SK-N-SH (cell line): Measurements from ENCODE around the gene ISG20. TPM values are rescaled to one million over a fixed set of nuclear protein-coding genes. Genes with fewer than 3 reads are reported as not detected.
A peak's percentile ranks its signal among the peaks of the same experiment; 100 is the strongest.

ENCODE experiments used
- CTCF ChIA-PET: fragments of 300-600, 350-600 bp; formaldehyde crosslinking; extraction: SDS; loops from one replicate; lab custom pipeline; 2021; lab: Yijun Ruan, JAX
- POLR2A ChIA-PET: fragments of 350-600 bp; sonication (Branson Sonifier 250); formaldehyde crosslinking; extraction: SDS; loops from one replicate; lab custom pipeline; 2020; ENCODE audit warnings: antibody characterized with exemption, inconsistent platforms; lab: Yijun Ruan, JAX
- DNase-seq: peaks from one replicate; pipeline ENCODE4 v3.0.0; 2012
- H2AFZ ChIP-seq: fragments of 200-600 bp; sonication (generic); 2 replicates; pipeline ENCODE4 v1.8.1; 2016; ENCODE audit warnings: antibody characterized with exemption, mild to moderate bottlenecking, low read depth
- H3F3A ChIP-seq: fragments of 200-600 bp; sonication (generic); replicated peaks from 2 replicates; pipeline ENCODE3; 2016; ENCODE audit warnings: antibody characterized with exemption, mild to moderate bottlenecking; ENCODE audit not compliant: insufficient read depth
- H3K27ac ChIP-seq, 2 experiments: fragments of 200-500 bp in 1 of 2; fragments of 200-600 bp in 1 of 2; sonication (Bioruptor generic) in 1 of 2; sonication (generic), shearing (Covaris generic) in 1 of 2; 2 replicates each; pipeline versions ENCODE4 v1.5.1 to v1.6.1; 2014 to 2016; ENCODE audit warnings: low read depth in 2 of 2, inconsistent platforms in 1 of 2, low read length in 1 of 2, mild to moderate bottlenecking in 1 of 2, mixed read lengths in 1 of 2
- H3K27me3 ChIP-seq: fragments of 200-600 bp; sonication (generic), shearing (Covaris generic); 2 replicates; pipeline ENCODE4 v1.6.1; 2016; ENCODE audit warnings: mixed run types; ENCODE audit not compliant: insufficient read depth
- H3K36me3 ChIP-seq, 2 experiments: fragments of 200-500 bp in 1 of 2; fragments of 200-600 bp in 1 of 2; sonication (Bioruptor generic) in 1 of 2; sonication (generic) in 1 of 2; replicated peaks in 1 of 2; 2 replicates each; pipeline versions ENCODE3 to v1.5.1; 2014 to 2016; ENCODE audit warnings: low read length in 1 of 2, mild to moderate bottlenecking in 1 of 2; ENCODE audit not compliant: insufficient read depth in 2 of 2, control insufficient read depth in 1 of 2
- H3K4me1 ChIP-seq, 2 experiments: fragments of 200-500 bp in 1 of 2; fragments of 200-600 bp in 1 of 2; sonication (Bioruptor generic) in 1 of 2; sonication (generic), shearing (Covaris generic) in 1 of 2; 2 replicates each; pipeline versions ENCODE4 v1.5.1 to v1.6.1; 2014 to 2016; ENCODE audit warnings: low read depth in 1 of 2, low read length in 1 of 2, mixed run types in 1 of 2; ENCODE audit not compliant: insufficient read depth in 2 of 2, control insufficient read depth in 1 of 2
- H3K4me2 ChIP-seq: fragments of 200-600 bp; sonication (generic), shearing (Covaris generic); 2 replicates; pipeline ENCODE4 v1.6.1; 2017; ENCODE audit warnings: mixed run types
- H3K4me3 ChIP-seq, 2 experiments: fragments of 200-500 bp in 1 of 2; fragments of 200-600 bp in 1 of 2; sonication (Bioruptor generic) in 1 of 2; sonication (generic), shearing (Covaris generic) in 1 of 2; 2 replicates each; pipeline versions ENCODE4 v1.5.1 to v1.8.1; 2014 to 2016; ENCODE audit warnings: low read depth in 2 of 2, inconsistent platforms in 1 of 2, low read length in 1 of 2, mild to moderate bottlenecking in 1 of 2, mixed read lengths in 1 of 2, moderate library complexity in 1 of 2
- H3K79me2 ChIP-seq: fragments of 200-600 bp; sonication (generic); 2 replicates; pipeline ENCODE4 v1.8.1; 2017; ENCODE audit warnings: mild to moderate bottlenecking; ENCODE audit not compliant: insufficient read depth
- H3K9ac ChIP-seq: fragments of 200-600 bp; sonication (generic); 2 replicates; pipeline ENCODE4 v1.6.1; 2017; ENCODE audit warnings: mixed run types
- H3K9me2 ChIP-seq: fragments of 200-600 bp; sonication (generic); 2 replicates; pipeline ENCODE4 v1.6.1; 2017; ENCODE audit warnings: mixed run types
- H3K9me3 ChIP-seq: fragments of 200-600 bp; sonication (generic); 2 replicates; pipeline ENCODE4 v1.6.1; 2017; ENCODE audit warnings: mixed run types, mild to moderate bottlenecking, moderate library complexity
- H4K20me1 ChIP-seq: fragments of 200-600 bp; sonication (generic); 2 replicates; pipeline ENCODE4 v1.6.1; 2017; ENCODE audit warnings: mild to moderate bottlenecking, mixed run types; ENCODE audit not compliant: insufficient read depth
- ELF1 ChIP-seq: IDR thresholded peaks from 2 replicates; pipeline ENCODE4 v1.4.0; 2012
- EZH2phosphoT487 ChIP-seq: fragments of 200-600 bp; sonication (generic); IDR thresholded peaks from 2 replicates; pipeline ENCODE4 v1.6.1; 2017; ENCODE audit warnings: low read depth, mixed run types, mild to moderate bottlenecking, antibody characterized with exemption, moderate library complexity, borderline replicate concordance
- FOXJ3 ChIP-seq: sonication (generic); formaldehyde crosslinking; IDR thresholded peaks from 2 replicates; pipeline ENCODE4 v1.5.1; 2020; ENCODE audit warnings: mild to moderate bottlenecking, missing genetic modification reagents
- FOXM1 ChIP-seq: IDR thresholded peaks from 2 replicates; pipeline ENCODE4 v1.4.0; 2012; ENCODE audit warnings: low read depth, mild to moderate bottlenecking
- GABPA ChIP-seq: IDR thresholded peaks from 2 replicates; pipeline ENCODE4 v1.4.0; 2012; ENCODE audit warnings: low read depth, mild to moderate bottlenecking
- IRF3 ChIP-seq: fragments of 150-350 bp; IDR thresholded peaks from 2 replicates; pipeline ENCODE4 v1.6.1; 2016; ENCODE audit warnings: mild to moderate bottlenecking, low read depth, low read length
- JUND ChIP-seq: IDR thresholded peaks from 2 replicates; pipeline ENCODE4 v1.4.0; 2012
- MAX ChIP-seq: IDR thresholded peaks from 2 replicates; pipeline ENCODE4 v1.4.0; 2012; ENCODE audit warnings: low read depth
- NRF1 ChIP-seq: IDR thresholded peaks from 2 replicates; pipeline ENCODE4 v1.6.1; 2012; ENCODE audit warnings: low read depth, mild to moderate bottlenecking, low read length
- PBX3 ChIP-seq: IDR thresholded peaks from 2 replicates; pipeline ENCODE4; 2012
- POLR2AphosphoS5 ChIP-seq: IDR thresholded peaks from 2 replicates; pipeline ENCODE4 v1.6.1; 2012; ENCODE audit warnings: low read depth, low read length
- RCOR1 ChIP-seq: fragments of 150-350 bp; IDR thresholded peaks from 2 replicates; pipeline ENCODE4 v1.6.1; 2017; ENCODE audit warnings: antibody characterized with exemption, low read length
- RFX5 ChIP-seq: IDR thresholded peaks from 2 replicates; pipeline ENCODE4 v1.6.1; 2012; ENCODE audit warnings: mild to moderate bottlenecking, improper control_type of control experiment, low read length
- RXRA ChIP-seq: IDR thresholded peaks from 2 replicates; pipeline ENCODE4 v1.4.0; 2012; ENCODE audit warnings: low read depth, mild to moderate bottlenecking, borderline replicate concordance
- SIN3A ChIP-seq: IDR thresholded peaks from 2 replicates; pipeline ENCODE4 v1.6.1; 2012; ENCODE audit warnings: low read depth, mild to moderate bottlenecking, low read length, moderate library complexity, borderline replicate concordance
- TAF1 ChIP-seq: IDR thresholded peaks from 2 replicates; pipeline ENCODE4 v1.6.1; 2012; ENCODE audit warnings: low read depth, mild to moderate bottlenecking, low read length, moderate library complexity, borderline replicate concordance
- TEAD4 ChIP-seq: IDR thresholded peaks from 2 replicates; pipeline ENCODE4 v1.4.0; 2012; ENCODE audit warnings: mild to moderate bottlenecking, borderline replicate concordance; ENCODE audit not compliant: insufficient read depth
- USF2 ChIP-seq: fragments of 150-350 bp; IDR thresholded peaks from 2 replicates; pipeline ENCODE4 v1.6.1; 2017; ENCODE audit warnings: antibody characterized with exemption, low read length, low read depth, borderline replicate concordance
- ZBTB33 ChIP-seq: IDR thresholded peaks from 2 replicates; pipeline ENCODE4 v1.4.0; 2012; ENCODE audit warnings: low read depth, borderline replicate concordance
- WGBS: methylation state at CpG from one replicate; pipeline ENCODE4 v1.1.6; 2017; ENCODE audit warnings: low lambda C conversion rate; 5-methylcytosine and 5-hydroxymethylcytosine counted together
- polyA plus RNA-seq, 3 experiments: library from polyadenylated mRNA; depleted of rRNA; stranded (reverse); fragments of >200 nt; gene quantifications; 2 replicates each; pipeline ENCODE4 v1.2.3, GENCODE V29; 2012

The ISG20 gene
- polyA plus RNA-seq, 1 of the 3 experiments (the other 2 are of a cell fraction): 2.0 TPM

- H3K27ac ChIP-seq: no peak overlapping the region
- POLR2A ChIA-PET: no interaction called here
Measured at GRCh38 chr15:88625943-88626741, 12.7 kb upstream of the ISG20 start.

GRCh38 chr15:88627463-88627862 is 11.4 kb upstream of the ISG20 start:
- H4K20me1 ChIP-seq: peaks cover 100% of the 10 kb centered on the region
- no peaks in the 10 kb centered on the region for H3K9me2 ChIP-seq
- H3K9me3 ChIP-seq: no peaks in the 10 kb centered on the region
- no peak overlapping the region for H3K27ac ChIP-seq
- peaks cover 8% of the 10 kb centered on the region for H3F3A ChIP-seq
- peaks cover 15 to 18% of the 10 kb centered on the region in 2 experiments for H3K4me1 ChIP-seq
- peaks cover 100% of the 10 kb centered on the region for H3K79me2 ChIP-seq
- peak overlapping the region; percentile 33; the same call in 1 of the 2 replicates for H3K4me2 ChIP-seq
- H3K36me3 ChIP-seq: peaks cover 64 to 79% of the 10 kb centered on the region in 2 experiments
- ChIA-PET POLR2A (no interaction called here), CTCF (interaction anchor here (1.2 kb wide), 2 partner anchors 30 to 207 kb away, joined by 3 read pairs; no protein-coding TSS in a partner anchor)
- no peak overlapping the region for H3K4me3 ChIP-seq
- H2AFZ ChIP-seq: no peak overlapping the region
- H3K27me3 ChIP-seq: no peaks in the 10 kb centered on the region
- no peak overlapping the region for H3K9ac ChIP-seq
- 100% methylated on average over 1 of the region's 1 CpG for WGBS
- DNase-seq: no peak
- TF ChIP-seq MAX (no peak), TEAD4 (no peak), ELF1 (no peak), ZBTB33 (no peak), JUND (no peak), GABPA (no peak), EZH2phosphoT487 (no peak), PBX3 (no peak), RXRA (no peak), USF2 (no peak), FOXJ3 (CRISPR knock-in tag) (no peak), IRF3 (no peak)

More at GRCh38 chr15:88625943-88626741, 12.7 kb upstream of the ISG20 start:
- Histone ChIP-seq H3K4me2 (no peak overlapping the region; the same call in 1 of the 2 replicates), H3K9me2 (no peaks in the 10 kb centered on the region), H4K20me1 (peaks cover 93% of the 10 kb centered on the region), H3K4me3 (no peak overlapping the region), H3F3A (peaks cover 5% of the 10 kb centered on the region), H3K27me3 (no peaks in the 10 kb centered on the region), H3K79me2 (peaks cover 100% of the 10 kb centered on the region), H3K36me3 (peaks cover 52 to 66% of the 10 kb centered on the region in 2 experiments), H3K9ac (no peak overlapping the region), H3K4me1 (peaks cover 15 to 18% of the 10 kb centered on the region in 2 experiments), H2AFZ (no peak overlapping the region), H3K9me3 (no peaks in the 10 kb centered on the region)
- no peak for DNase-seq
- 95% methylated on average over 11 of the region's 23 CpGs for WGBS
- CTCF ChIA-PET: interaction anchor here (0.9 to 1.5 kb wide), 2 partner anchors 32 to 206 kb away, joined by 3 read pairs; no protein-coding TSS in a partner anchor
- TF ChIP-seq POLR2AphosphoS5 (no peak), NRF1 (no peak), TAF1 (no peak), RFX5 (no peak), FOXM1 (no peak), FOXJ3 (CRISPR knock-in tag) (no peak), RCOR1 (no peak), SIN3A (no peak), PBX3 (no peak)
